ENCODE measurements around the gene TMEM258. TPM values are rescaled to one million over a fixed set of nuclear protein-coding genes. Genes with fewer than 3 reads are reported as not detected.

The TMEM258 gene
- total and polyA plus RNA-seq, 10 of the 15 experiments (the other 5 are each of a cell fraction or from before 2014, with no cell fraction given) = 160 to 840 (median 326) TPM

- SMC1A ChIA-PET (ENCODE audit: uncharacterized antibody, unreplicated experiment) = interaction anchor here (0.7 to 2.6 kb wide), 4 partner anchors 12 to 96 kb away, joined by 3 to 8 read pairs (median 5); no protein-coding TSS in a partner anchor
- POLR2A ChIA-PET = interaction anchor here (1.9 kb wide), 1 partner anchor 27 kb away, joined by 6 read pairs; no protein-coding TSS in a partner anchor
- no peak for DNase-seq (ENCODE audit: low read depth, low spot score)
- BruUV-seq (replicated peaks) = no TSS peak
- Histone ChIP-seq H4K20me1 (ENCODE audit: control insufficient read depth, insufficient read depth) (no peaks in the 10 kb centered on the region), H3K4me1 (ENCODE audit: control insufficient read depth, insufficient read depth, low read length) (no peaks in the 10 kb centered on the region; the same call in 1 of the 2 replicates), H3K79me2 (ENCODE audit: control insufficient read depth, insufficient read depth, low read length) (no peaks in the 10 kb centered on the region), H3K36me3 (ENCODE audit: control insufficient read depth in 2 of 2, insufficient read depth in 2 of 2, low read length in 1 of 2) (no peaks in the 10 kb centered on the region), H3K4me3 (no peak overlapping the region), H3K9me3 (replicated peaks; ENCODE audit: control insufficient read depth, insufficient read depth, low read length) (no peaks in the 10 kb centered on the region), H3K9ac (ENCODE audit: control insufficient read depth, insufficient read depth, low read length) (no peak overlapping the region), H2AFZ (ENCODE audit: control insufficient read depth, low read depth, low read length) (no peak overlapping the region), H3K27ac (ENCODE audit: control insufficient read depth, insufficient read depth) (no peak overlapping the region), H3K4me2 (ENCODE audit: control insufficient read depth, insufficient read depth) (no peak overlapping the region), H3K27me3 (replicated peaks in 1 of 2; ENCODE audit: control insufficient read depth in 2 of 2, insufficient read depth in 2 of 2, low read length in 1 of 2) (no peaks in the 10 kb centered on the region)
- no peak for TF ChIP-seq TARDBP (IDR thresholded peaks at IDR 0.05; ENCODE audit: borderline replicate concordance)
- no peak for TF ChIP-seq ATF2 (IDR thresholded peaks at IDR 0.05; ENCODE audit: low read length)
- no peak for TF ChIP-seq CREB1 (IDR thresholded peaks at IDR 0.05; ENCODE audit: low read depth)
- CTCF ChIA-PET = interaction anchor here (0.9 to 7.5 kb wide), 8 partner anchors 9 to 333 kb away, joined by 3 to 88 read pairs (median 4); no protein-coding TSS in a partner anchor
- 65% methylated on average over 6 of the region's 6 CpGs for WGBS (ENCODE audit: insufficient coverage, insufficient replicate concordance, low lambda C conversion rate, missing lambda C conversion rate)
- in situ Hi-C loops (cut with MboI) (no loop called here), intact Hi-C loops (cut with micrococcal nuclease; ENCODE audit: unreplicated experiment) (no loop called here)
- no peak for FAIRE-seq
- ATAC-seq = no peak
- RAD21 ChIA-PET (ENCODE audit: unreplicated experiment) = interaction anchor here (1.4 to 2.5 kb wide), 2 partner anchors 22 to 27 kb away, joined by 5 to 15 read pairs; partner anchors contain the start of gene MYRF
Measured at GRCh38 chr11:61775106-61775505, 17.3 kb downstream of the TMEM258 start.

GRCh38 chr11:61774411-61774810, 18.0 kb downstream of the TMEM258 start:
- Histone ChIP-seq H3K4me3 (no peak overlapping the region), H3K9ac (ENCODE audit: control insufficient read depth, insufficient read depth, low read length) (no peak overlapping the region), H3K9me3 (replicated peaks; ENCODE audit: control insufficient read depth, insufficient read depth, low read length) (no peaks in the 10 kb centered on the region), H3K4me2 (ENCODE audit: control insufficient read depth, insufficient read depth) (no peak overlapping the region), H3K79me2 (ENCODE audit: control insufficient read depth, insufficient read depth, low read length) (no peaks in the 10 kb centered on the region), H3K4me1 (ENCODE audit: control insufficient read depth, insufficient read depth, low read length) (no peaks in the 10 kb centered on the region; the same call in 1 of the 2 replicates), H3K36me3 (ENCODE audit: control insufficient read depth in 2 of 2, insufficient read depth in 2 of 2, low read length in 1 of 2) (no peaks in the 10 kb centered on the region), H3K27ac (ENCODE audit: control insufficient read depth, insufficient read depth) (no peak overlapping the region), H4K20me1 (ENCODE audit: control insufficient read depth, insufficient read depth) (no peaks in the 10 kb centered on the region), H2AFZ (ENCODE audit: control insufficient read depth, low read depth, low read length) (no peak overlapping the region), H3K27me3 (replicated peaks in 1 of 2; ENCODE audit: control insufficient read depth in 2 of 2, insufficient read depth in 2 of 2, low read length in 1 of 2) (no peaks in the 10 kb centered on the region)
- in situ Hi-C loops (cut with MboI) = no loop called here
- ChIA-PET CTCF (interaction anchor here (1.6 to 7.5 kb wide), 5 partner anchors 12 to 41 kb away, joined by 4 to 88 read pairs (median 12); no protein-coding TSS in a partner anchor), SMC1A (ENCODE audit: uncharacterized antibody, unreplicated experiment) (no interaction called here), RAD21 (ENCODE audit: unreplicated experiment) (interaction anchor here (2.5 kb wide), 1 partner anchor 27 kb away, joined by 15 read pairs; no protein-coding TSS in a partner anchor), POLR2A (interaction anchor here (0.6 to 0.7 kb wide), 2 partner anchors 44 to 640 kb away, joined by 4 to 5 read pairs; no protein-coding TSS in a partner anchor)
- 43% methylated on average over 8 of the region's 12 CpGs for WGBS (ENCODE audit: insufficient coverage, insufficient replicate concordance, low lambda C conversion rate, missing lambda C conversion rate)
- ATAC-seq = no peak
- no TSS peak for BruUV-seq (replicated peaks)
- no peak for FAIRE-seq
- intact Hi-C loops (cut with micrococcal nuclease; ENCODE audit: unreplicated experiment) = no loop called here
- no peak for DNase-seq (ENCODE audit: low read depth, low spot score)
- TF ChIP-seq IRF4 (IDR thresholded peaks at IDR 0.05; ENCODE audit: low read depth, low read length) = no peak
- TF ChIP-seq MAX (IDR thresholded peaks at IDR 0.05; ENCODE audit: low read depth, low read length) = no peak
- no peak for TF ChIP-seq E2F4 (IDR thresholded peaks at IDR 0.05; ENCODE audit: low read depth, low read length)
- TF ChIP-seq EGR1 (IDR thresholded peaks at IDR 0.05; ENCODE audit: borderline replicate concordance in 1 of 2, low read depth in 2 of 2, low read length in 2 of 2) = no peak
- TF ChIP-seq RAD51 (IDR thresholded peaks at IDR 0.05) = no peak
- TF ChIP-seq PAX5 (IDR thresholded peaks at IDR 0.05; ENCODE audit: borderline replicate concordance, low read depth, low read length) = no peak
- TF ChIP-seq NR2C2 (IDR thresholded peaks at IDR 0.05; ENCODE audit: borderline replicate concordance, control insufficient read depth, insufficient read length, low read depth) = no peak
- no peak for TF ChIP-seq MYC (IDR thresholded peaks at IDR 0.05; ENCODE audit: insufficient read depth, insufficient read length, insufficient replicate concordance, low read length, severe bottlenecking)
- TF ChIP-seq ATF7 (IDR thresholded peaks at IDR 0.05; ENCODE audit: low read depth) = no peak
- no peak for TF ChIP-seq IRF3 (IDR thresholded peaks at IDR 0.05)
- no peak for TF ChIP-seq IKZF1 (conservative IDR thresholded peaks at IDR 0.05)

Measured in GM12878 (cell line).